Heart right ventricle (tissue), 16 donors: Measurements from ENCODE around the gene ERFL. TPM values are rescaled to one million over a fixed set of nuclear protein-coding genes. Genes with fewer than 3 reads are reported as not detected.

Experiments
- ATAC-seq, 8 donors: fragments of 200-7000 bp; cut with Tn5 transposase; one replicate each; pipeline ENCODE4 v1.9.1; 2020; ENCODE audit warnings: mild to moderate bottlenecking in 8 of 8, moderate library complexity in 8 of 8, moderate number of reproducible peaks in 1 of 8
- DNase-seq, 2 donors: peaks; one replicate each; pipeline ENCODE4 v3.0.0-alpha.2; 2020
- H3K27ac ChIP-seq, 10 donors: fragments of 200-600 bp; sonication (generic) in 2 of 10; one replicate each; pipeline versions ENCODE4 v1.5.0 to v1.8.0; 2020 to 2022; ENCODE audit warnings: mild to moderate bottlenecking in 3 of 10
- H3K27me3 ChIP-seq, 7 donors: fragments of 200-600 bp; one replicate each; pipeline ENCODE4 v1.8.0; 2021 to 2022; ENCODE audit warnings: mild to moderate bottlenecking in 2 of 7
- H3K36me3 ChIP-seq, 9 donors: fragments of 200-600 bp; sonication (generic) in 1 of 9; one replicate each; pipeline versions ENCODE4 v1.5.0 to v1.8.0; 2020 to 2022; ENCODE audit warnings: mild to moderate bottlenecking in 2 of 9
- H3K4me1 ChIP-seq, 9 donors: fragments of 200-600 bp; sonication (generic) in 1 of 9; one replicate each; pipeline versions ENCODE4 v1.5.0 to v1.8.0; 2020 to 2022; ENCODE audit warnings: mild to moderate bottlenecking in 4 of 9
- H3K4me3 ChIP-seq, 10 donors: fragments of 200-600 bp; sonication (generic) in 2 of 10; one replicate each; pipeline versions ENCODE4 v1.5.0 to v1.8.0; 2020 to 2022; ENCODE audit warnings: mild to moderate bottlenecking in 7 of 10, moderate library complexity in 2 of 10
- H3K9me3 ChIP-seq, 11 donors: fragments of 200-600 bp in 10 of 11; sonication (generic) in 2 of 11; one replicate each; pipeline versions ENCODE4 v1.5.0 to v1.8.0; 2013 to 2022; ENCODE audit warnings: mild to moderate bottlenecking in 2 of 11, control low read depth in 1 of 11, moderate library complexity in 1 of 11
- WGBS, 2 donors: extraction: QIAGEN DNeasy Blood & Tissue Kit; methylation state at CpG; one replicate each; pipeline ENCODE4 v1.1.7; 2013; ENCODE audit warnings: inconsistent platforms in 1 of 2; 5-methylcytosine and 5-hydroxymethylcytosine counted together
- intact Hi-C, 10 donors: fragments of 100-400 bp; cut with DNase I; formaldehyde crosslinking; loops; one replicate each; pipeline versions ENCODE4 v1.11.1 to v1.14.2; 2022
- polyA plus RNA-seq, 2 donors: library from polyadenylated mRNA; stranded (reverse); fragments of 200-250 nt; gene quantifications; one replicate each; pipeline ENCODE4 v1.2.3, GENCODE V29; 2013
- total RNA-seq, 10 donors: library from RNA; stranded (reverse); fragmentation: NEBNext Ultra II Directional in 3 of 10; extraction: Animal tissue kit (Norgen Biotek cat#: 25700) in 3 of 10; gene quantifications; one replicate each; pipeline versions ENCODE4 v1.2.1 to v1.2.4, GENCODE V29; 2021 to 2023
- TF ChIP-seq, protein P1 (sequence below), 9 donors: fragments of 200-600 bp; sonication (generic) in 2 of 9; IDR thresholded peaks; one replicate each; pipeline versions ENCODE4 v1.5.0 to v1.8.0; 2021 to 2022; ENCODE audit warnings: antibody characterized with exemption in 9 of 9, mild to moderate bottlenecking in 5 of 9, moderate library complexity in 1 of 9
- donor health status: Arrhythmogenic right ventricular cardiomyopathy.
- donor health status: ischemic (EF 13 %, LVEDD 7.1; RV severe dilation, severe dysfunction).
- donor health status: healthy with polysubstance abuse.
- donor health status: DM: no; HTN: yes; CAD: no.
- donor health status: DM: no; HTN: no; CAD: no.
- donor health status: ischemic (EF 25% LVEDD 6.9; RV normal size, moderate dysfunction).
- donor health status: ischemic (EF 25% LVEDD 5.7; RV mildly dilated, moderate dysfunction).
- donor health status: healthy.
- donor health status: DM: yes; HTN: yes; CAD: no.
- donor health status: Ischemic cardiomyopathy.
- donor health status: ischemic (EF 35%, LVEDD 5.7; RV mildly dilated, moderate dysfunction).
- donor health status: nonischemic (EF 11% LVEDD 7.7; RV severe dilation, severe dysfunction).
- donor health status: DM: yes; HTN: yes; CAD: no.
- donor health status: PGD.
- donor health status: ischemic (EF 29% LVEDD 5.4; RV normal size, mild dysfunction).
- donor health status: nonischemic (EF 23%, LVEDD 6.1; RV moderate dilation, normal function).

Gene ERFL
- total and polyA plus RNA-seq, 12 donors: 0.04 to 0.22 (median 0.13) TPM; not detected in 7

DNA sequence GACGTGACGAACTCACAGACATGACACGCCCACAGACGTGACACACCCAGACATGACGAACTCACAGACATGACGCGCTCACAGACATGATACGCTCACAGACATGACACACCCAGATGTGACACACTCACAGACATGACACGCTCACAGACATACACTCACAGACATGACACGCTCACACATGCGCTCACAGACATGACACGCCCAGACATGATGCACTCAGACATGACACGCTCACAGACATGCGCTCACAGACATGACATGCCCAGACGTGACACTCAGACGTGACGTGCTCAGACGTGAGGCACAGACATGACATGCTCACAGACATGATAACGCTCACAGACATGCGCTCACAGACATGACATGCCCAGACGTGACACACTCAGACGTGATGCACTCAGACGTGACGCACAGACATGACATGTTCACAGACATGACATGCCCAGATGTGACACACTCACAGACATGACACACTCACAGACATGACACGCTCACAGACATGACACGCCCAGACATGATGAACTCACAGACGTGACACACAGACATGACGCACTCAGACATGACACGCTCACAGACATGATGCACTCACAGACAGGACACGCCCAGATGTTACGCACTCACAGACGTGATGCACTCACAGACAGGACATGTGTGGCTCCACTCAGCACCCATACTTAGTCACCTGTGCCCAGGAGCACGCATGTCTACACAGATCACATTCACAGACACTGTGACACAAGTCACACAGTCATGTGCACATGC lies 8.1 kb downstream of the ERFL start:
- TF ChIP-seq, protein P1, sequence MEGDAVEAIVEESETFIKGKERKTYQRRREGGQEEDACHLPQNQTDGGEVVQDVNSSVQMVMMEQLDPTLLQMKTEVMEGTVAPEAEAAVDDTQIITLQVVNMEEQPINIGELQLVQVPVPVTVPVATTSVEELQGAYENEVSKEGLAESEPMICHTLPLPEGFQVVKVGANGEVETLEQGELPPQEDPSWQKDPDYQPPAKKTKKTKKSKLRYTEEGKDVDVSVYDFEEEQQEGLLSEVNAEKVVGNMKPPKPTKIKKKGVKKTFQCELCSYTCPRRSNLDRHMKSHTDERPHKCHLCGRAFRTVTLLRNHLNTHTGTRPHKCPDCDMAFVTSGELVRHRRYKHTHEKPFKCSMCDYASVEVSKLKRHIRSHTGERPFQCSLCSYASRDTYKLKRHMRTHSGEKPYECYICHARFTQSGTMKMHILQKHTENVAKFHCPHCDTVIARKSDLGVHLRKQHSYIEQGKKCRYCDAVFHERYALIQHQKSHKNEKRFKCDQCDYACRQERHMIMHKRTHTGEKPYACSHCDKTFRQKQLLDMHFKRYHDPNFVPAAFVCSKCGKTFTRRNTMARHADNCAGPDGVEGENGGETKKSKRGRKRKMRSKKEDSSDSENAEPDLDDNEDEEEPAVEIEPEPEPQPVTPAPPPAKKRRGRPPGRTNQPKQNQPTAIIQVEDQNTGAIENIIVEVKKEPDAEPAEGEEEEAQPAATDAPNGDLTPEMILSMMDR (IDR thresholded peaks at IDR 0.05): no peak
- no peaks in the 10 kb centered on the region for H3K9me3 ChIP-seq
- no peak overlapping the region for H3K27ac ChIP-seq
- DNase-seq (no peak), ATAC-seq (no peak)
- H3K36me3 ChIP-seq: no peaks in the 10 kb centered on the region
- H3K4me3 ChIP-seq: no peak overlapping the region
- peaks cover 0 to 2% (median 0%) of the 10 kb centered on the region in 9 donors for H3K4me1 ChIP-seq
- intact Hi-C loops: no loop called here
- 85 to 86% methylated on average over 33 of the region's 33 CpGs for whole genome bisulfite sequencing, 2 donors
- peaks cover 14 to 96% (median 91%) of the 10 kb centered on the region in 7 donors for H3K27me3 ChIP-seq

DNA sequence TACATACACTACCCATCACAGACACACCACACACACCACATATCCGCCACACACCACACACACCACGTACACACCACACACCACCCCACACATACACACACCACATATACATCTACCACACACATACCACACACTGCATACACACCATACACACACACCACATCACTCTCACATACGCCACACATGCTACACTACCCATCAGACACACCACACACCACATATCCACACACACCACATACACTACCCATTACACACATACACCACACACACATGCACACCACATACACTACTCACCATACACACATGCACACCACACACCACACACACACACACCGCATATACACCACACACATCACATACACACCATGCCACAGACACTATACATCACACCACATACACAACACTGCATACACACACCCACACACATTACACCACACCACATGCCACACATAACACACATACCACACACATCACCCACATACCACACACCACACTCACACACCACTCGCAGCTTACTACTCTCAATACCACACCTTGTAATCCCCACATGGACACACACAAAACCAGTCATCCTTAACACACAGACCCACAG lies 9.5 kb downstream of the ERFL start:
- Histone ChIP-seq H3K27me3 (peaks cover 14 to 92% (median 86%) of the 10 kb centered on the region in 7 donors), H3K4me1 (peaks cover 0 to 3% (median 0%) of the 10 kb centered on the region in 9 donors), H3K9me3 (no peaks in the 10 kb centered on the region), H3K4me3 (no peak overlapping the region), H3K36me3 (no peaks in the 10 kb centered on the region), H3K27ac (no peak overlapping the region)
- 91 to 95% methylated on average over 5 of the region's 5 CpGs for WGBS, 2 donors
- DNase-seq (no peak), ATAC-seq (no peak)
- intact Hi-C loops: no loop called here
- TF ChIP-seq, protein P1 (IDR thresholded peaks at IDR 0.05): no peak

DNA sequence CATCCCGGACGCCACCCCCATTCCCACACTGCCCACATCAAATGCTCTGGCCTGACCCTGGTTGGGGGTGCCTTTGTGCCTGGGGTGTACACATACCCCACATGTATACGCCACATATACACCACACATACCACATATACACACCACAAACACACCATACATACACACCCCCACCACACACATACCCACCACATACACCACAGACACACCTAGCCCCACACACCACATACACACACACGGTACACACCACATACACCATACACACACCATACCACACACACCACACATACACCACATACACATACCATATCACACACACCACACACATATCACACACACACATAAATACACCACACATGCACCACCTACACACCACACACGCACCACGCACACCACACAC lies 10.2 kb downstream of the ERFL start:
- DNase-seq (no peak), ATAC-seq (no peak)
- Histone ChIP-seq H3K27ac (no peak overlapping the region), H3K36me3 (no peaks in the 10 kb centered on the region), H3K4me3 (no peak overlapping the region), H3K27me3 (peaks cover 14 to 95% (median 88%) of the 10 kb centered on the region in 7 donors), H3K4me1 (peaks cover 0 to 3% (median 0%) of the 10 kb centered on the region in 9 donors), H3K9me3 (no peaks in the 10 kb centered on the region)
- WGBS, 2 donors: 79 to 86% methylated on average over 6 of the region's 6 CpGs
- TF ChIP-seq, protein P1 (IDR thresholded peaks at IDR 0.05): no peak
- intact Hi-C loops: no loop called here

DNA sequence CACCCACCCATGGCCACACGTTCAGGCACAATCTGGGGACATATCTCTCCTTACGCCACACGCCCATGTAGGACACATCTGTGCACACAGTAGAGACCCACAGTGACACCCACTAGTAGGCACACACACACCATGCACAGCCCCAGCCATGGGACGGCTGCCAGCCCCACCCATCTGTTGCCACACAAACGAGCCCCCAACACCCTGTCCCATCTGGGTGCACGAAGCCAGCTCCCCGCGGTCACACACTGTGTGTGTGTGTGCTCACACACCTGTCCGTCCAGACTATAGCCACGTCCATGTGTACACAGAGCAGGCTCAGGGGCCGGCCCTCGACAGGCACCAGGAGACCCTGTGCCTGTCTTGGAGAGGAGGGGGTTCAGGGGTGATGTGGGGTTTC lies 10.6 kb downstream of the ERFL start:
- WGBS, 2 donors: 60 to 61% methylated on average over 12 of the region's 12 CpGs
- Histone ChIP-seq H3K36me3 (no peaks in the 10 kb centered on the region), H3K9me3 (no peaks in the 10 kb centered on the region), H3K27me3 (peaks cover 10 to 95% (median 88%) of the 10 kb centered on the region in 7 donors), H3K4me3 (no peak overlapping the region), H3K27ac (no peak overlapping the region), H3K4me1 (peaks cover 0 to 3% (median 0%) of the 10 kb centered on the region in 9 donors)
- intact Hi-C loops: no loop called here
- TF ChIP-seq, protein P1 (IDR thresholded peaks at IDR 0.05): no peak
- ATAC-seq (peak in 1 of 8 donors; percentile 18), DNase-seq (no peak)
